Endothelial cell of umbilical vein (primary cell): Measurements from ENCODE around the gene TNFRSF19.

Experiments used
- CTCF ChIP-seq, 2 donors: IDR thresholded peaks; 1 replicate in 1 of 2; 2 replicates in 1 of 2; pipeline ENCODE4 v1.5.1; 2011; ENCODE audit warnings: low read length in 2 of 2, mild to moderate bottlenecking in 2 of 2, moderate library complexity in 2 of 2, control low read depth in 1 of 2, inconsistent platforms in 1 of 2, low read depth in 1 of 2; ENCODE audit not compliant: insufficient read depth in 1 of 2; ENCODE audit errors: extremely low read depth in 1 of 2
- JUN ChIP-seq: IDR thresholded peaks from 2 replicates; pipeline ENCODE4 v1.6.1; 2011; ENCODE audit warnings: borderline replicate concordance, low read depth; ENCODE audit not compliant: insufficient read length, insufficient read depth
- MAX ChIP-seq: IDR thresholded peaks from 2 replicates; pipeline ENCODE4 v1.6.1; 2011; ENCODE audit not compliant: insufficient read depth, insufficient read length
- MYC ChIP-seq: IDR thresholded peaks from one replicate; pipeline ENCODE4 v1.6.1; 2011; ENCODE audit warnings: mild to moderate bottlenecking, low read depth, low read length
- POLR2A ChIP-seq: IDR thresholded peaks from 2 replicates; pipeline ENCODE4 v1.6.1; 2012; ENCODE audit warnings: low read depth, mild to moderate bottlenecking, control low read depth, low read length

GRCh38 chr13:23619068-23619855 lies 49.0 kb downstream of the TNFRSF19 start:
- TF ChIP-seq JUN (peak; percentile 40), CTCF (IDR thresholded peaks at IDR 0.05; ENCODE audit: extremely low read depth in 1 of 2, insufficient read depth in 1 of 2, low read depth in 1 of 2, low read length in 2 of 2) (no peak), POLR2A (no peak), MAX (no peak), MYC (no peak)
